SK-N-SH (cell line): ENCODE measurements around the gene TMEM74B. TPM values are rescaled to one million over a fixed set of nuclear protein-coding genes. Genes with fewer than 3 reads are reported as not detected.

Experiments
- CTCF ChIA-PET: fragments of 300-600, 350-600 bp; formaldehyde crosslinking; extraction: SDS; loops from one replicate; lab custom pipeline; 2021; lab: Yijun Ruan, JAX
- POLR2A ChIA-PET: fragments of 350-600 bp; sonication (Branson Sonifier 250); formaldehyde crosslinking; extraction: SDS; loops from one replicate; lab custom pipeline; 2020; ENCODE audit warnings: antibody characterized with exemption, inconsistent platforms; lab: Yijun Ruan, JAX
- DNase-seq: peaks from one replicate; pipeline ENCODE4 v3.0.0; 2012
- H2AFZ ChIP-seq: fragments of 200-600 bp; sonication (generic); 2 replicates; pipeline ENCODE4 v1.8.1; 2016; ENCODE audit warnings: antibody characterized with exemption, mild to moderate bottlenecking, low read depth
- H3F3A ChIP-seq: fragments of 200-600 bp; sonication (generic); replicated peaks from 2 replicates; pipeline ENCODE3; 2016; ENCODE audit warnings: antibody characterized with exemption, mild to moderate bottlenecking; ENCODE audit not compliant: insufficient read depth
- H3K27ac ChIP-seq, 2 experiments: fragments of 200-500 bp in 1 of 2; fragments of 200-600 bp in 1 of 2; sonication (Bioruptor generic) in 1 of 2; sonication (generic), shearing (Covaris generic) in 1 of 2; 2 replicates each; pipeline versions ENCODE4 v1.5.1 to v1.6.1; 2014 to 2016; ENCODE audit warnings: low read depth in 2 of 2, inconsistent platforms in 1 of 2, low read length in 1 of 2, mild to moderate bottlenecking in 1 of 2, mixed read lengths in 1 of 2
- H3K27me3 ChIP-seq: fragments of 200-600 bp; sonication (generic), shearing (Covaris generic); 2 replicates; pipeline ENCODE4 v1.6.1; 2016; ENCODE audit warnings: mixed run types; ENCODE audit not compliant: insufficient read depth
- H3K36me3 ChIP-seq, 2 experiments: fragments of 200-500 bp in 1 of 2; fragments of 200-600 bp in 1 of 2; sonication (Bioruptor generic) in 1 of 2; sonication (generic) in 1 of 2; replicated peaks in 1 of 2; 2 replicates each; pipeline versions ENCODE3 to v1.5.1; 2014 to 2016; ENCODE audit warnings: low read length in 1 of 2, mild to moderate bottlenecking in 1 of 2; ENCODE audit not compliant: insufficient read depth in 2 of 2, control insufficient read depth in 1 of 2
- H3K4me1 ChIP-seq, 2 experiments: fragments of 200-500 bp in 1 of 2; fragments of 200-600 bp in 1 of 2; sonication (Bioruptor generic) in 1 of 2; sonication (generic), shearing (Covaris generic) in 1 of 2; 2 replicates each; pipeline versions ENCODE4 v1.5.1 to v1.6.1; 2014 to 2016; ENCODE audit warnings: low read depth in 1 of 2, low read length in 1 of 2, mixed run types in 1 of 2; ENCODE audit not compliant: insufficient read depth in 2 of 2, control insufficient read depth in 1 of 2
- H3K4me2 ChIP-seq: fragments of 200-600 bp; sonication (generic), shearing (Covaris generic); 2 replicates; pipeline ENCODE4 v1.6.1; 2017; ENCODE audit warnings: mixed run types
- H3K4me3 ChIP-seq, 2 experiments: fragments of 200-500 bp in 1 of 2; fragments of 200-600 bp in 1 of 2; sonication (Bioruptor generic) in 1 of 2; sonication (generic), shearing (Covaris generic) in 1 of 2; 2 replicates each; pipeline versions ENCODE4 v1.5.1 to v1.8.1; 2014 to 2016; ENCODE audit warnings: low read depth in 2 of 2, inconsistent platforms in 1 of 2, low read length in 1 of 2, mild to moderate bottlenecking in 1 of 2, mixed read lengths in 1 of 2, moderate library complexity in 1 of 2
- H3K79me2 ChIP-seq: fragments of 200-600 bp; sonication (generic); 2 replicates; pipeline ENCODE4 v1.8.1; 2017; ENCODE audit warnings: mild to moderate bottlenecking; ENCODE audit not compliant: insufficient read depth
- H3K9ac ChIP-seq: fragments of 200-600 bp; sonication (generic); 2 replicates; pipeline ENCODE4 v1.6.1; 2017; ENCODE audit warnings: mixed run types
- H3K9me2 ChIP-seq: fragments of 200-600 bp; sonication (generic); 2 replicates; pipeline ENCODE4 v1.6.1; 2017; ENCODE audit warnings: mixed run types
- H3K9me3 ChIP-seq: fragments of 200-600 bp; sonication (generic); 2 replicates; pipeline ENCODE4 v1.6.1; 2017; ENCODE audit warnings: mixed run types, mild to moderate bottlenecking, moderate library complexity
- H4K20me1 ChIP-seq: fragments of 200-600 bp; sonication (generic); 2 replicates; pipeline ENCODE4 v1.6.1; 2017; ENCODE audit warnings: mild to moderate bottlenecking, mixed run types; ENCODE audit not compliant: insufficient read depth
- EP300 ChIP-seq, 2 experiments: IDR thresholded peaks; 2 replicates each; pipeline versions ENCODE4 v1.4.0 to v1.6.1; 2012; ENCODE audit warnings: borderline replicate concordance in 1 of 2, low read depth in 1 of 2, low read length in 1 of 2
- EZH2phosphoT487 ChIP-seq: fragments of 200-600 bp; sonication (generic); IDR thresholded peaks from 2 replicates; pipeline ENCODE4 v1.6.1; 2017; ENCODE audit warnings: low read depth, mixed run types, mild to moderate bottlenecking, antibody characterized with exemption, moderate library complexity, borderline replicate concordance
- FOSL2 ChIP-seq: IDR thresholded peaks from 2 replicates; pipeline ENCODE4 v1.4.0; 2012; ENCODE audit warnings: low read depth, mild to moderate bottlenecking, moderate library complexity, borderline replicate concordance
- FOXM1 ChIP-seq: IDR thresholded peaks from 2 replicates; pipeline ENCODE4 v1.4.0; 2012; ENCODE audit warnings: low read depth, mild to moderate bottlenecking
- GATA2 ChIP-seq: sonication (generic); formaldehyde crosslinking; IDR thresholded peaks from 2 replicates; pipeline ENCODE4 v1.5.0; 2020; ENCODE audit warnings: mild to moderate bottlenecking, missing genetic modification reagents
- JUND ChIP-seq: IDR thresholded peaks from 2 replicates; pipeline ENCODE4 v1.4.0; 2012
- MEF2A ChIP-seq: IDR thresholded peaks from 2 replicates; pipeline ENCODE4 v1.4.0; 2012; ENCODE audit warnings: low read depth, borderline replicate concordance
- NFIC ChIP-seq: IDR thresholded peaks from 2 replicates; pipeline ENCODE4 v1.4.0; 2012; ENCODE audit warnings: borderline replicate concordance
- NRF1 ChIP-seq: IDR thresholded peaks from 2 replicates; pipeline ENCODE4 v1.6.1; 2012; ENCODE audit warnings: low read depth, mild to moderate bottlenecking, low read length
- PBX3 ChIP-seq: IDR thresholded peaks from 2 replicates; pipeline ENCODE4; 2012
- RAD21 ChIP-seq: IDR thresholded peaks from 2 replicates; pipeline ENCODE4 v1.6.1; 2012; ENCODE audit warnings: mild to moderate bottlenecking, low read length
- RCOR1 ChIP-seq: fragments of 150-350 bp; IDR thresholded peaks from 2 replicates; pipeline ENCODE4 v1.6.1; 2017; ENCODE audit warnings: antibody characterized with exemption, low read length
- RFX5 ChIP-seq: IDR thresholded peaks from 2 replicates; pipeline ENCODE4 v1.6.1; 2012; ENCODE audit warnings: mild to moderate bottlenecking, improper control_type of control experiment, low read length
- SIN3A ChIP-seq: IDR thresholded peaks from 2 replicates; pipeline ENCODE4 v1.6.1; 2012; ENCODE audit warnings: low read depth, mild to moderate bottlenecking, low read length, moderate library complexity, borderline replicate concordance
- TAF1 ChIP-seq: IDR thresholded peaks from 2 replicates; pipeline ENCODE4 v1.6.1; 2012; ENCODE audit warnings: low read depth, mild to moderate bottlenecking, low read length, moderate library complexity, borderline replicate concordance
- YY1 ChIP-seq: IDR thresholded peaks from 2 replicates; pipeline ENCODE4 v1.4.0; 2012; ENCODE audit warnings: low read depth, mild to moderate bottlenecking
- WGBS: methylation state at CpG from one replicate; pipeline ENCODE4 v1.1.6; 2017; ENCODE audit warnings: low lambda C conversion rate; 5-methylcytosine and 5-hydroxymethylcytosine counted together
- polyA plus RNA-seq, 3 experiments: library from polyadenylated mRNA; depleted of rRNA; stranded (reverse); fragments of >200 nt; gene quantifications; 2 replicates each; pipeline ENCODE4 v1.2.3, GENCODE V29; 2012

Gene TMEM74B
- polyA plus RNA-seq, 1 of the 3 experiments (the other 2 are of a cell fraction) = 1.8 TPM

- no peak for TF ChIP-seq EP300 (IDR thresholded peaks at IDR 0.05; ENCODE audit: borderline replicate concordance in 1 of 2, low read depth in 1 of 2, low read length in 1 of 2)
- TF ChIP-seq MEF2A = no peak
- no peak for TF ChIP-seq SIN3A
- no peak for TF ChIP-seq RCOR1
- no peak for TF ChIP-seq GATA2 (CRISPR knock-in tag)
- TF ChIP-seq JUND = no peak
These were observed 15.2 kb upstream of the TMEM74B start (continued) for GRCh38 chr20:1199964-1200363.

DNA sequence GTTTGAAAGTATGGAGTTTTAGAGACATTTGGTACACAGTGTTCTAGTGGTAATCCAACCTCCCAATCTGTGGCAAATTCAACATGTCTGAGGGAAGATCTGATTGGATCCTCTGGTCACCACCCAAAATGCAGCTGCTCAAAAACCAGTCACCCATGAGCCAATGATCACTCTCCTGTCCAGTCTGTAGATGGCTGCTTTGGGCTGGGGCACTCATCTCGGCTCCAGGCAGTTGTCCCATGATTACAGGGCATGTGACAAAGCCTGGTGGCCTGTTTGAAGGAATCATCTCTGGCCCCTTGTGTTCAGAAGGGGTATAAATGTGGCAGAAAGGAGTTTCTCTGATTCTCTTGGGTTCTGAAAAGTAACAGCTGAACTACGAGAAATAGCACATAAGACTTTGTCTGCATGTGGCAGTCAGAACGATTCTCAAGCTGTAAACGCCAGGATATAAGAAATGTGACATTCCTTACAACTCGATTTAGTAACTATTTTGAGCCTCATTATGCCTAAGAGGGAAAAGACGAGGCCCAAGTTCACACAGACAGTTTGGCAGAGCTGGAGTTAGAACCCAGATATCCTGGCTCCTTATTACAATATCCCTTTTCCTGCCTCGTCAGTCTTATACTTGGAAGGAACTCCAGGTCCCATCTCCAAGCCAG is 14.6 kb upstream of the TMEM74B start:
- H3K27me3 ChIP-seq = no peaks in the 10 kb centered on the region; the same call in 1 of the 2 replicates
- H3F3A ChIP-seq = no peaks in the 10 kb centered on the region
- H3K79me2 ChIP-seq = no peaks in the 10 kb centered on the region
- WGBS = 24% methylated on average over 6 of the region's 7 CpGs
- no peaks in the 10 kb centered on the region for H4K20me1 ChIP-seq
- no peak for DNase-seq
- H3K36me3 ChIP-seq = no peaks in the 10 kb centered on the region
- no peak overlapping the region for H3K4me3 ChIP-seq
- H2AFZ ChIP-seq = 0 out of 2 replicates have a peak overlapping the region, but pooled peaks have one; percentile 3
- no peak overlapping the region for H3K27ac ChIP-seq
- H3K9me3 ChIP-seq = no peaks in the 10 kb centered on the region
- POLR2A ChIA-PET = no interaction called here
- no peaks in the 10 kb centered on the region for H3K4me1 ChIP-seq
- no peak for TF ChIP-seq EZH2phosphoT487
- TF ChIP-seq FOSL2 = no peak
- no peak for TF ChIP-seq GATA2 (CRISPR knock-in tag)
- TF ChIP-seq PBX3 = no peak
- no peak for TF ChIP-seq FOXM1
- TF ChIP-seq RAD21 = no peak
- no peak for TF ChIP-seq RFX5
- no peak for TF ChIP-seq YY1
- no peak for TF ChIP-seq NFIC
- TF ChIP-seq NRF1 = no peak
- no peak for TF ChIP-seq TAF1
- TF ChIP-seq, all 33 proteins: peak for 0
- CTCF ChIA-PET = interaction anchor here (1.7 to 2.3 kb wide), 2 partner anchors 13 to 268 kb away, joined by 4 to 14 read pairs; partner anchors contain the start of gene NSFL1C
- H3K9ac ChIP-seq = no peak overlapping the region
- no peak overlapping the region for H3K4me2 ChIP-seq
- H3K9me2 ChIP-seq = no peaks in the 10 kb centered on the region

DNA sequence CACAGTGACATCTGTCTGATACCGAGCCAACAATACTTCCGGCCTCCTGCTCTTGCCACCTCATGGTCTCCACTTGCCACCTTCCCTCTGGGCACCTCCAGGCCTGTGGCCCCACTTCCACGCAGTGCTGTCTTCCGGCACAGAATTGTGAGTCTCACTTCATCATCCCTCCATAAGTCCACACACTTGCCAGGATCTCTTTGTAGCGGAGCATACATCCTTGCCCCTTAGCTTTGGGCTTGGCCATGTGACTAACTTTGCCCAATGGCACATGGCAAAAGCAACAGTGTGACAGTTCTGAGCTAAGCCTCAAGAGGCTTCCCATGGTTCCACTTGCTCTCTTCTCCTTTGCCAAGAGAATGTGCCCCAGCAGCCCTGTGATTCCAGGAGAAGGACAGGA is 14.0 kb upstream of the TMEM74B start:
- Histone ChIP-seq H3K9ac (no peak overlapping the region), H3K27me3 (no peaks in the 10 kb centered on the region; the same call in 1 of the 2 replicates), H3K4me2 (no peak overlapping the region), H3K36me3 (no peaks in the 10 kb centered on the region), H3K9me3 (no peaks in the 10 kb centered on the region), H3K9me2 (no peaks in the 10 kb centered on the region), H3K79me2 (no peaks in the 10 kb centered on the region), H3K27ac (no peak overlapping the region), H3K4me1 (no peaks in the 10 kb centered on the region), H3F3A (no peaks in the 10 kb centered on the region), H4K20me1 (no peaks in the 10 kb centered on the region), H3K4me3 (no peak overlapping the region), H2AFZ (no peak overlapping the region)
- 81% methylated on average over 5 of the region's 5 CpGs for WGBS
- CTCF ChIA-PET = interaction anchor here (0.7 to 2.3 kb wide), 3 partner anchors 13 to 268 kb away, joined by 3 to 14 read pairs (median 4); partner anchors contain the start of gene NSFL1C
- POLR2A ChIA-PET = no interaction called here
- no peak for TF ChIP-seq RFX5
- no peak for DNase-seq
